Peyer's patch (tissue), 4 donors: Measurements from ENCODE around the gene KLHL29. TPM values are rescaled to one million over a fixed set of nuclear protein-coding genes. Genes with fewer than 3 reads are reported as not detected.

Experiments
- DNase-seq, 3 donors: peaks; one replicate each; pipeline ENCODE4 v3.0.0-alpha.2; 2017 to 2019
- H3K27ac ChIP-seq, 4 donors: fragments of 200-600 bp; sonication (generic); one replicate each; pipeline ENCODE4 v1.5.1; 2016 to 2019
- H3K27me3 ChIP-seq, 2 donors: fragments of 200-600 bp; sonication (generic); one replicate each; pipeline ENCODE4 v1.5.1; 2019
- H3K36me3 ChIP-seq, 3 donors: fragments of 200-600 bp; sonication (generic); one replicate each; pipeline ENCODE4 v1.5.1; 2016 to 2019
- H3K4me1 ChIP-seq, 4 donors: fragments of 200-600 bp; sonication (generic); one replicate each; pipeline ENCODE4 v1.5.1; 2016 to 2019
- H3K4me3 ChIP-seq, 4 donors: fragments of 200-600 bp; sonication (generic); 1 replicate in 3 of 4; 2 replicates in 1 of 4; pipeline ENCODE4 v1.5.1; 2016 to 2019; ENCODE audit warnings: mild to moderate bottlenecking in 1 of 4
- H3K9me3 ChIP-seq, 4 donors: fragments of 200-600 bp; sonication (generic); one replicate each; pipeline ENCODE4 v1.5.1; 2016 to 2019; ENCODE audit warnings: mild to moderate bottlenecking in 1 of 4
- CTCF ChIP-seq, 6 experiments: fragments of 450-650 bp in 4 of 6; fragments of 200-600 bp in 2 of 6; sonication (generic) in 1 of 6; IDR thresholded peaks; one replicate each; pipeline ENCODE4 v1.5.1; 2017 to 2019; ENCODE audit warnings: antibody characterized with exemption in 6 of 6, mild to moderate bottlenecking in 3 of 6, moderate library complexity in 1 of 6
- POLR2A ChIP-seq, 2 donors: fragments of 450-650 bp; IDR thresholded peaks; one replicate each; pipeline ENCODE4 v1.5.1; 2017; ENCODE audit warnings: antibody characterized with exemption in 2 of 2, mild to moderate bottlenecking in 2 of 2, moderate library complexity in 2 of 2
- total RNA-seq, 4 donors: library from RNA; depleted of rRNA; stranded (reverse); fragments of >200 nt; gene quantifications; one replicate each; pipeline ENCODE4 v1.1.0, GENCODE V29; 2016

The KLHL29 gene
- total RNA-seq, 4 donors from 2014 or later, result 1.1 to 18.2 (median 5.0) TPM

GRCh38 chr2:23592061-23592685, 207.2 kb downstream of the KLHL29 start:
- Histone ChIP-seq H3K4me3 (no peak overlapping the region), H3K27ac (no peak overlapping the region), H3K27me3 (no peaks in the 10 kb centered on the region), H3K36me3 (no peaks in the 10 kb centered on the region), H3K4me1 (no peaks in the 10 kb centered on the region), H3K9me3 (no peaks in the 10 kb centered on the region)
- no peak for TF ChIP-seq POLR2A (IDR thresholded peaks at IDR 0.05)
- TF ChIP-seq CTCF (IDR thresholded peaks at IDR 0.05), result no peak
- DNase-seq, result peak in 1 of 3 donors; percentile 39

- TF ChIP-seq CTCF (IDR thresholded peaks at IDR 0.05) (no peak), POLR2A (IDR thresholded peaks at IDR 0.05) (no peak)
- H3K27me3 ChIP-seq, result no peaks in the 10 kb centered on the region
- H3K36me3 ChIP-seq, result no peaks in the 10 kb centered on the region
- no peak overlapping the region for H3K4me3 ChIP-seq
- peak overlapping the region in 1 of 4 donors; percentile 73 for H3K27ac ChIP-seq
- peak in 1 of 3 donors; percentile 24 for DNase-seq
- no peaks in the 10 kb centered on the region for H3K9me3 ChIP-seq
- no peaks in the 10 kb centered on the region for H3K4me1 ChIP-seq
Observed at GRCh38 chr2:23592898-23593751, 208.1 kb downstream of the KLHL29 start.

DNA sequence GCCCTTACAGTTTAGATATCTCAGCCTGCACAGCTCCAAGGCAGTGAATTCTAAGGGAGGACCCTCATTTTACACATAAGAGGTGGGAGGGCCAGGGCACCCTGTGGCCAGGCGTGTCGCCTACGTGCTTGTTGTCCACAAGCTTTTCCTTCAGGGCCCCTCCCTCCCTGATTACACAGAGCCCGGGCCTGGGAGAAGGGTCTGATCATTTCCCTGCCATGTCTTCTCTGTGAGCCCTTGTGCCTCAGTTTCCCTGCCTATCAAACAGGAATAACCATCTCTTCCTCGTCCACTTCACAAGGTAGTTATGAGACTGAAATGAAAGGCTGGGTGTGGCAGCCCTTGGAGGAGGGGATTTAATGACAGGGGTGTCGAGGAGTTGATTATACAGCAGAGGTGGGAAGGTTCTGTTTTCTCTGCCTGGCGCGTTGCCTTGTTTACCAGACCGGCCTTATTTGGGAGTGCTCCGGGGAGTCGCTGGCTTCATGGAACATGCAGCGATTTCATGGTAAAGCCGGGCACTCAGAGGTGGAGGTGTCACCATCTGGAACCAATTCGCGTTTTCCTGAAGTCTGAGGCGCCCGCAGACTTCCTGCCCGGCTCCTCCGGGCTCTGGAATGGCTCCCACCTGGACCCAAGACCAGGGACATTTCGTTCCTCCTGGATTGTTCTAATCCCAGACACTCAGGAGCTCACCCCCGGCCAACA, 208.9 kb downstream of the KLHL29 start:
- TF ChIP-seq CTCF (IDR thresholded peaks at IDR 0.05) (no peak), POLR2A (IDR thresholded peaks at IDR 0.05) (no peak)
- Histone ChIP-seq H3K4me3 (no peak overlapping the region), H3K27me3 (no peaks in the 10 kb centered on the region), H3K36me3 (no peaks in the 10 kb centered on the region), H3K27ac (peak overlapping the region in 1 of 4 donors; percentile 73), H3K4me1 (no peaks in the 10 kb centered on the region), H3K9me3 (no peaks in the 10 kb centered on the region)
- DNase-seq, result peak in 1 of 3 donors; percentile 11

GRCh38 chr2:23594460-23594825, 209.5 kb downstream of the KLHL29 start:
- H3K36me3 ChIP-seq, result no peaks in the 10 kb centered on the region
- no peaks in the 10 kb centered on the region for H3K27me3 ChIP-seq
- no peaks in the 10 kb centered on the region for H3K4me1 ChIP-seq
- H3K9me3 ChIP-seq, result no peaks in the 10 kb centered on the region
- H3K4me3 ChIP-seq, result no peak overlapping the region
- H3K27ac ChIP-seq, result peak overlapping the region in 1 of 4 donors; percentile 73
- no peak for TF ChIP-seq POLR2A (IDR thresholded peaks at IDR 0.05)
- TF ChIP-seq CTCF (IDR thresholded peaks at IDR 0.05), result no peak
- DNase-seq, result no peak

DNA sequence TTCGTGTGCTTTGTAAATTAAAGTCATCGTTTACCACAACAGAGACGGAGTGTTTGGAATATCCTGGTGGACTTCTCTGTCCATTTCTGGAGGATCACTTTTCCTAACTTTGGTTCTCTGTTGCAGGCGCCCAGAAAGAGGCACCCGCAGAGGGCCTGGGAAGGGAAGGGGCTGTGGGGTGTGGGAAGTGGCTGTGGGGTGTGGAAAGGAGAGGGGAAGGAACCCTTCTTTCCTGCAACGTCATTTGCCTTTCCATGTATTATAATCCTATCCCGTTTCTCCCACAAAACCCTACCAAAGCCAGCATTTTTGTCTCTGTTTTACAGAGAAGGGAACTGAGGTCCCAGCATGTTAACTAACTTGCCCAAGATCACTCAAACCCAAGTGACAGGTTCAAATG, 210.0 kb downstream of the KLHL29 start:
- TF ChIP-seq CTCF (IDR thresholded peaks at IDR 0.05) (no peak), POLR2A (IDR thresholded peaks at IDR 0.05) (no peak)

More for the DNA sequence above, 210.0 kb downstream of the KLHL29 start:
- no peaks in the 10 kb centered on the region for H3K27me3 ChIP-seq
- no peak for DNase-seq
- no peak overlapping the region for H3K4me3 ChIP-seq
- H3K9me3 ChIP-seq, result no peaks in the 10 kb centered on the region
- no peaks in the 10 kb centered on the region for H3K4me1 ChIP-seq
- H3K27ac ChIP-seq, result peak overlapping the region in 1 of 4 donors; percentile 73
- no peaks in the 10 kb centered on the region for H3K36me3 ChIP-seq
